Transverse colon (tissue), 4 donors: ENCODE data around the gene TEX50. TPM values are rescaled to one million over a fixed set of nuclear protein-coding genes. Genes with fewer than 3 reads are reported as not detected.
"Not testable (repeated sequence)": the region's sequence is repeated elsewhere in the genome, so short reads cannot be mapped to it uniquely, and the experiment has no call there.

Experiments used
- DNase-seq: peaks from one replicate; pipeline ENCODE4 v3.0.0-alpha.2; 2019
- H3K27ac ChIP-seq, 4 donors: fragments of 200-600 bp; sonication (generic); 2 replicates each; pipeline ENCODE4 v1.5.1; 2016 to 2018; ENCODE audit warnings: inconsistent platforms in 4 of 4
- H3K27me3 ChIP-seq: fragments of 200-600 bp; sonication (generic); 2 replicates; pipeline ENCODE4 v1.5.1; 2017; ENCODE audit warnings: inconsistent platforms
- H3K36me3 ChIP-seq, 4 donors: fragments of 200-600 bp; sonication (generic); 2 replicates each; pipeline ENCODE4 v1.5.1; 2017 to 2019; ENCODE audit warnings: inconsistent platforms in 4 of 4
- H3K4me1 ChIP-seq, 4 donors: fragments of 200-600 bp; sonication (generic); 2 replicates each; pipeline ENCODE4 v1.5.1; 2017 to 2020; ENCODE audit warnings: inconsistent platforms in 4 of 4
- H3K4me3 ChIP-seq, 4 donors: fragments of 200-600 bp; sonication (generic); 1 replicate in 1 of 4; 2 replicates in 3 of 4; pipeline versions ENCODE4 v1.5.1 to v1.6.1; 2017 to 2019; ENCODE audit warnings: inconsistent platforms in 4 of 4
- H3K9me3 ChIP-seq, 2 donors: fragments of 200-600 bp; sonication (generic); 2 replicates each; pipeline ENCODE4 v1.5.1; 2017 to 2019; ENCODE audit warnings: inconsistent platforms in 2 of 2
- EP300 ChIP-seq: sonication (generic); formaldehyde crosslinking; IDR thresholded peaks from one replicate; pipeline ENCODE4 v1.6.1; 2017; ENCODE audit warnings: antibody characterized with exemption, low read depth
- POLR2A ChIP-seq: fragments of 450-650 bp; IDR thresholded peaks from one replicate; pipeline ENCODE4 v1.6.1; 2016; ENCODE audit warnings: antibody characterized with exemption, mild to moderate bottlenecking, moderate library complexity
- POLR2AphosphoS5 ChIP-seq, 3 donors: sonication (generic); formaldehyde crosslinking; IDR thresholded peaks; one replicate each; pipeline ENCODE4 v1.6.1; 2016; ENCODE audit warnings: antibody characterized with exemption in 3 of 3
- WGBS, 2 donors: methylation state at CpG; one replicate each; pipeline ENCODE4 v1.1.5; 2018; ENCODE audit warnings: low coverage in 1 of 2; 5-methylcytosine and 5-hydroxymethylcytosine counted together
- in situ Hi-C, 4 donors: fragments of 200-750 bp; cut with MboI; loops; one replicate each; pipeline versions ENCODE4 v1.15.0 to v1.15.1; 2017; ENCODE audit warnings: low sequenced_read_pairs in 3 of 4, low pct_ligation_motif_present in 1 of 4, low pct_unique_long_range_greater_than_20kb in 1 of 4
- intact Hi-C: fragments of 100-400 bp; cut with DNase I; formaldehyde crosslinking; loops from one replicate; pipeline ENCODE4 v1.15.1; 2023; ENCODE audit warnings: low total_unique reads
- total RNA-seq, 4 donors: library from RNA; depleted of rRNA; stranded (reverse); fragments of >200 nt; gene quantifications; one replicate each; pipeline ENCODE4 v1.1.0, GENCODE V29; 2016
- TF ChIP-seq, protein P1 (sequence below), 5 experiments: fragments of 200-600 bp in 3 of 5; fragments of 450-650 bp in 2 of 5; sonication (generic) in 3 of 5; IDR thresholded peaks; 1 replicate in 2 of 5; 2 replicates in 3 of 5; pipeline ENCODE4 v1.5.1; 2016 to 2017; ENCODE audit warnings: antibody characterized with exemption in 5 of 5, inconsistent platforms in 3 of 5, mild to moderate bottlenecking in 2 of 5, moderate library complexity in 1 of 5

TEX50 gene
- total RNA-seq, 4 donors from 2014 or later, result not detected

DNA sequence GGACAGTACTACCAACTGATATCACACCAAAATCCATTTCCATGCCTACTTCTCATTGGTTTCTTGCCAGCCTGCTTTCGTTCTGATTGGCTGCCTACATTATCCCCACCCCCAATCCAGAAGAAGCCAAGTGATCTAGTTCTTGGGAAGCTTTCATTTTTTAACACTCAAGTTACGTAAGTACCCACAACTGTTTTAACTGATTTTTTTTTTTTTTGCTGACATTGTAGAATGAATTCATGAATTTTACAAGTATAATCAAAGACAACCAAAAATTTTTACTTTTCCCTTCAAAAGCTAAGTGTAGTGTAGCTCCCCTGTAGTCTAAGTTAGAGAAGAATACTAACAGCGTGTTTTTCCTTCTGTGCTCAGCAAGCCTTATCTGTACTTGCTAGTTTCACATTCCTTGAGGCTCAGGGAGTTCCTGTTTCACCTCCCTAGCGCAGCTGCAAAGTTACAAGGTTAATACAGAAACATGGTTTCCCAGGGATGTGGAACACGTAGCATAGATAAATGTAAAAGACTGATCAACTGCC, 32.0 kb upstream of the TEX50 start, which contains the start of gene SLC9C2:
Gene SLC9C2, minus strand, starts transcription at position 17 of the 536 bp plus-strand sequence. CDS start 1,296 bp downstream, outside the sequence.
- Histone ChIP-seq H3K4me3 (no peak within 1 kb of the TSS), H3K9me3 (no peaks in the 10 kb centered on the region), H3K27ac (no peak within 1 kb of the TSS), H3K27me3 (no peaks in the 10 kb centered on the region), H3K36me3 (no peaks in the 10 kb centered on the region), H3K4me1 (no peaks in the 10 kb centered on the region)
- intact Hi-C loops, result no loop called here
- in situ Hi-C loops, result no loop called here
- 38 to 55% methylated on average over 5 of the region's 5 CpGs for WGBS, 2 donors
- TF ChIP-seq POLR2A (no peak), EP300 (no peak), POLR2AphosphoS5 (IDR thresholded peaks at IDR 0.05) (no peak)
- TF ChIP-seq, protein P1, sequence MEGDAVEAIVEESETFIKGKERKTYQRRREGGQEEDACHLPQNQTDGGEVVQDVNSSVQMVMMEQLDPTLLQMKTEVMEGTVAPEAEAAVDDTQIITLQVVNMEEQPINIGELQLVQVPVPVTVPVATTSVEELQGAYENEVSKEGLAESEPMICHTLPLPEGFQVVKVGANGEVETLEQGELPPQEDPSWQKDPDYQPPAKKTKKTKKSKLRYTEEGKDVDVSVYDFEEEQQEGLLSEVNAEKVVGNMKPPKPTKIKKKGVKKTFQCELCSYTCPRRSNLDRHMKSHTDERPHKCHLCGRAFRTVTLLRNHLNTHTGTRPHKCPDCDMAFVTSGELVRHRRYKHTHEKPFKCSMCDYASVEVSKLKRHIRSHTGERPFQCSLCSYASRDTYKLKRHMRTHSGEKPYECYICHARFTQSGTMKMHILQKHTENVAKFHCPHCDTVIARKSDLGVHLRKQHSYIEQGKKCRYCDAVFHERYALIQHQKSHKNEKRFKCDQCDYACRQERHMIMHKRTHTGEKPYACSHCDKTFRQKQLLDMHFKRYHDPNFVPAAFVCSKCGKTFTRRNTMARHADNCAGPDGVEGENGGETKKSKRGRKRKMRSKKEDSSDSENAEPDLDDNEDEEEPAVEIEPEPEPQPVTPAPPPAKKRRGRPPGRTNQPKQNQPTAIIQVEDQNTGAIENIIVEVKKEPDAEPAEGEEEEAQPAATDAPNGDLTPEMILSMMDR (IDR thresholded peaks at IDR 0.05), result no peak
- no peak for DNase-seq

- intact Hi-C loops (no loop called here), in situ Hi-C loops (no loop called here)
- Histone ChIP-seq H3K4me1 (no peaks in the 10 kb centered on the region), H3K9me3 (no peaks in the 10 kb centered on the region), H3K27ac (no peak overlapping the region), H3K27me3 (no peaks in the 10 kb centered on the region), H3K36me3 (no peaks in the 10 kb centered on the region), H3K4me3 (no peak overlapping the region)
- no peak for DNase-seq
- TF ChIP-seq POLR2AphosphoS5 (IDR thresholded peaks at IDR 0.05), result no peak
- TF ChIP-seq EP300, result no peak
- TF ChIP-seq POLR2A, result no peak
- TF ChIP-seq, protein P1 (IDR thresholded peaks at IDR 0.05), result no peak
- 62 to 89% methylated on average over 1 to 4 of the region's 4 CpGs for WGBS, 2 donors
These were observed 26.5 kb upstream of the TEX50 start for GRCh38 chr1:173608503-173609216.

- in situ Hi-C loops, intact Hi-C loops, H3K9me3 ChIP-seq, H3K36me3 ChIP-seq, H3K27me3 ChIP-seq, DNase-seq, H3K27ac ChIP-seq, H3K4me3 ChIP-seq, H3K4me1 ChIP-seq: not testable (repeated sequence)
- 90% methylated on average over 19 of the region's 32 CpGs; no CpG with 5 or more reads in 1 of the 2 donors for WGBS, 2 donors
These were observed 22.1 kb upstream of the TEX50 start for GRCh38 chr1:173613086-173613485.

- WGBS, 2 donors, result 82 to 90% methylated on average over 2 to 4 of the region's 4 CpGs
- intact Hi-C loops, result no loop called here
- no peaks in the 10 kb centered on the region for H3K36me3 ChIP-seq
- in situ Hi-C loops, result no loop called here
- no peak overlapping the region for H3K27ac ChIP-seq
- H3K9me3 ChIP-seq, result peaks cover 6 to 7% of the 10 kb centered on the region in 2 donors
- no peak overlapping the region for H3K4me3 ChIP-seq
- no peaks in the 10 kb centered on the region for H3K4me1 ChIP-seq
- TF ChIP-seq, protein P1 (IDR thresholded peaks at IDR 0.05), result no peak
- TF ChIP-seq POLR2AphosphoS5 (IDR thresholded peaks at IDR 0.05) (no peak), EP300 (no peak), POLR2A (no peak)
- H3K27me3 ChIP-seq, result no peaks in the 10 kb centered on the region
- no peak for DNase-seq
These were observed 18.3 kb upstream of the TEX50 start for GRCh38 chr1:173616859-173617258.
